Liver (tissue), 3 donors: ENCODE results near the gene OFD1.

Experiments
- EGR1 ChIP-seq, 2 donors: IDR thresholded peaks; 2 replicates each; pipeline ENCODE4 v1.6.1; 2016 to 2018; ENCODE audit warnings: antibody characterized with exemption in 2 of 2, low read depth in 2 of 2
- GABPA ChIP-seq, 2 donors: IDR thresholded peaks in 1 of 2; conservative IDR thresholded peaks in 1 of 2; 2 replicates each; pipeline ENCODE4 v1.6.1; 2016; ENCODE audit warnings: antibody characterized with exemption in 2 of 2, mild to moderate bottlenecking in 1 of 2, moderate library complexity in 1 of 2
- JUND ChIP-seq, 2 donors: IDR thresholded peaks; 2 replicates each; pipeline ENCODE4 v1.6.1; 2016; ENCODE audit warnings: antibody characterized with exemption in 2 of 2
- RAD21 ChIP-seq, 2 donors: IDR thresholded peaks; 2 replicates each; pipeline ENCODE4 v1.6.1; 2016; ENCODE audit warnings: antibody characterized with exemption in 2 of 2, mild to moderate bottlenecking in 2 of 2
- SP1 ChIP-seq: IDR thresholded peaks from 2 replicates; pipeline ENCODE4 v1.6.1; 2018; ENCODE audit warnings: antibody characterized with exemption, mild to moderate bottlenecking
- TF ChIP-seq, protein P1 (sequence below): fragments of 150-350 bp; IDR thresholded peaks from 2 replicates; pipeline ENCODE4 v1.5.1; 2017; ENCODE audit warnings: improper control_type of control experiment, low read depth, low read length; ENCODE audit not compliant: missing input control
- TF ChIP-seq, protein P2 (sequence below): IDR thresholded peaks from 2 replicates; pipeline ENCODE4 v1.6.1; 2016; ENCODE audit warnings: antibody characterized with exemption, mild to moderate bottlenecking
- donor health status: healthy.
- donor health status: healthy.

DNA sequence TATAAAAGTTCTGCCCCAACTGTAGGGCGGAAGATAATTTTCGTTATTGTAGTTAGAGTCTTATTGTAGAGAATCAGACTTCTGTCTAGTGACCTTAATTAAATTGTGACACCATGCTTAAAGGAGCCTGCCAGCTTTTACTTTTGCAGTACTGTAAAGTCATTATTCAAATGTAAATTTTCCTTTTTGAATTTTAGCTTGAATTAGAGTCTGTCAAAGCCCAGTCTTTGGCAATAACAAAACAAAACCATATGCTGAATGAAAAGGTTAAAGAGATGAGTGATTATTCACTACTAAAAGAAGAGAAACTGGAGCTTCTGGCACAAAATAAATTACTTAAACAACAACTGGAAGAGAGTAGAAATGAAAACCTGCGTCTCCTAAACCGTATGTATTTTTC lies 21.8 kb downstream of the OFD1 start:
- TF ChIP-seq, protein P1, sequence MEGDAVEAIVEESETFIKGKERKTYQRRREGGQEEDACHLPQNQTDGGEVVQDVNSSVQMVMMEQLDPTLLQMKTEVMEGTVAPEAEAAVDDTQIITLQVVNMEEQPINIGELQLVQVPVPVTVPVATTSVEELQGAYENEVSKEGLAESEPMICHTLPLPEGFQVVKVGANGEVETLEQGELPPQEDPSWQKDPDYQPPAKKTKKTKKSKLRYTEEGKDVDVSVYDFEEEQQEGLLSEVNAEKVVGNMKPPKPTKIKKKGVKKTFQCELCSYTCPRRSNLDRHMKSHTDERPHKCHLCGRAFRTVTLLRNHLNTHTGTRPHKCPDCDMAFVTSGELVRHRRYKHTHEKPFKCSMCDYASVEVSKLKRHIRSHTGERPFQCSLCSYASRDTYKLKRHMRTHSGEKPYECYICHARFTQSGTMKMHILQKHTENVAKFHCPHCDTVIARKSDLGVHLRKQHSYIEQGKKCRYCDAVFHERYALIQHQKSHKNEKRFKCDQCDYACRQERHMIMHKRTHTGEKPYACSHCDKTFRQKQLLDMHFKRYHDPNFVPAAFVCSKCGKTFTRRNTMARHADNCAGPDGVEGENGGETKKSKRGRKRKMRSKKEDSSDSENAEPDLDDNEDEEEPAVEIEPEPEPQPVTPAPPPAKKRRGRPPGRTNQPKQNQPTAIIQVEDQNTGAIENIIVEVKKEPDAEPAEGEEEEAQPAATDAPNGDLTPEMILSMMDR, result no peak
- TF ChIP-seq, protein P2, sequence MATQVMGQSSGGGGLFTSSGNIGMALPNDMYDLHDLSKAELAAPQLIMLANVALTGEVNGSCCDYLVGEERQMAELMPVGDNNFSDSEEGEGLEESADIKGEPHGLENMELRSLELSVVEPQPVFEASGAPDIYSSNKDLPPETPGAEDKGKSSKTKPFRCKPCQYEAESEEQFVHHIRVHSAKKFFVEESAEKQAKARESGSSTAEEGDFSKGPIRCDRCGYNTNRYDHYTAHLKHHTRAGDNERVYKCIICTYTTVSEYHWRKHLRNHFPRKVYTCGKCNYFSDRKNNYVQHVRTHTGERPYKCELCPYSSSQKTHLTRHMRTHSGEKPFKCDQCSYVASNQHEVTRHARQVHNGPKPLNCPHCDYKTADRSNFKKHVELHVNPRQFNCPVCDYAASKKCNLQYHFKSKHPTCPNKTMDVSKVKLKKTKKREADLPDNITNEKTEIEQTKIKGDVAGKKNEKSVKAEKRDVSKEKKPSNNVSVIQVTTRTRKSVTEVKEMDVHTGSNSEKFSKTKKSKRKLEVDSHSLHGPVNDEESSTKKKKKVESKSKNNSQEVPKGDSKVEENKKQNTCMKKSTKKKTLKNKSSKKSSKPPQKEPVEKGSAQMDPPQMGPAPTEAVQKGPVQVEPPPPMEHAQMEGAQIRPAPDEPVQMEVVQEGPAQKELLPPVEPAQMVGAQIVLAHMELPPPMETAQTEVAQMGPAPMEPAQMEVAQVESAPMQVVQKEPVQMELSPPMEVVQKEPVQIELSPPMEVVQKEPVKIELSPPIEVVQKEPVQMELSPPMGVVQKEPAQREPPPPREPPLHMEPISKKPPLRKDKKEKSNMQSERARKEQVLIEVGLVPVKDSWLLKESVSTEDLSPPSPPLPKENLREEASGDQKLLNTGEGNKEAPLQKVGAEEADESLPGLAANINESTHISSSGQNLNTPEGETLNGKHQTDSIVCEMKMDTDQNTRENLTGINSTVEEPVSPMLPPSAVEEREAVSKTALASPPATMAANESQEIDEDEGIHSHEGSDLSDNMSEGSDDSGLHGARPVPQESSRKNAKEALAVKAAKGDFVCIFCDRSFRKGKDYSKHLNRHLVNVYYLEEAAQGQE, result no peak
- TF ChIP-seq SP1 (no peak), JUND (IDR thresholded peaks at IDR 0.05) (no peak), RAD21 (IDR thresholded peaks at IDR 0.05) (no peak), GABPA (IDR thresholded peaks at IDR 0.05 in 1 of 2, conservative IDR thresholded peaks at IDR 0.05 in 1 of 2) (no peak), EGR1 (IDR thresholded peaks at IDR 0.05; ENCODE audit: low read depth in 2 of 2) (no peak)
